ENCODE measurements around the gene FBXL17.

DNA sequence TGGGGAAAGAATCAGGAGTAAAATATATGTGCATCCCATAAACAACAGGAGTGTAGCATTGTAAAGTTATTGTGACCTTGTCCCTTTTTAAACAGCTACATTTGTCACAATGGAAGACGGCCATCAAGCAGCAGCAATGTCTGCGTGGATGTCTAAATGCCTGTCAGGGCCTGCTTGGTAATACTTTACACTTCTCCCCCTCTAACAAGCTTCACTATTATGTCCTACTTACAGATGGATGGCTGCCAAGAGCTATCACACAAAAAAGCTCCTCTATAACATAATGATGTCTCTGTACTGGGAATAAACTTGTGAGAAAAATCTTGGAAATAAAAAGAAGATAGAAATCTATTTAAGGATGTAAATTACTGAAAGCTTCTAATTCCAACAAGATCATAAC lies 213.0 kb downstream of the FBXL17 start:
- TF ChIP-seq CTCF (IDR thresholded peaks at IDR 0.05) (no peak), IRF1 (CRISPR knock-in tag; IDR thresholded peaks at IDR 0.05) (no peak), TP53 (CRISPR knock-in tag; IDR thresholded peaks at IDR 0.05) (no peak)
- TF ChIP-seq, protein P1, sequence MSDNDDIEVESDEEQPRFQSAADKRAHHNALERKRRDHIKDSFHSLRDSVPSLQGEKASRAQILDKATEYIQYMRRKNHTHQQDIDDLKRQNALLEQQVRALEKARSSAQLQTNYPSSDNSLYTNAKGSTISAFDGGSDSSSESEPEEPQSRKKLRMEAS (CRISPR knock-in tag; IDR thresholded peaks at IDR 0.05), result no peak

Measured in WTC11 (cell line).